Heart right ventricle (tissue), 16 donors: ENCODE data around the gene PXDC1. TPM values are rescaled to one million over a fixed set of nuclear protein-coding genes. Genes with fewer than 3 reads are reported as not detected.
A peak's percentile ranks its signal among the peaks of the same experiment; 100 is the strongest.

Source experiments
- ATAC-seq, 8 donors: fragments of 200-7000 bp; cut with Tn5 transposase; one replicate each; pipeline ENCODE4 v1.9.1; 2020; ENCODE audit warnings: mild to moderate bottlenecking in 8 of 8, moderate library complexity in 8 of 8, moderate number of reproducible peaks in 1 of 8
- DNase-seq, 2 donors: peaks; one replicate each; pipeline ENCODE4 v3.0.0-alpha.2; 2020
- H3K27ac ChIP-seq, 10 donors: fragments of 200-600 bp; sonication (generic) in 2 of 10; one replicate each; pipeline versions ENCODE4 v1.5.0 to v1.8.0; 2020 to 2022; ENCODE audit warnings: mild to moderate bottlenecking in 3 of 10
- H3K27me3 ChIP-seq, 7 donors: fragments of 200-600 bp; one replicate each; pipeline ENCODE4 v1.8.0; 2021 to 2022; ENCODE audit warnings: mild to moderate bottlenecking in 2 of 7
- H3K36me3 ChIP-seq, 9 donors: fragments of 200-600 bp; sonication (generic) in 1 of 9; one replicate each; pipeline versions ENCODE4 v1.5.0 to v1.8.0; 2020 to 2022; ENCODE audit warnings: mild to moderate bottlenecking in 2 of 9
- H3K4me1 ChIP-seq, 9 donors: fragments of 200-600 bp; sonication (generic) in 1 of 9; one replicate each; pipeline versions ENCODE4 v1.5.0 to v1.8.0; 2020 to 2022; ENCODE audit warnings: mild to moderate bottlenecking in 4 of 9
- H3K4me3 ChIP-seq, 10 donors: fragments of 200-600 bp; sonication (generic) in 2 of 10; one replicate each; pipeline versions ENCODE4 v1.5.0 to v1.8.0; 2020 to 2022; ENCODE audit warnings: mild to moderate bottlenecking in 7 of 10, moderate library complexity in 2 of 10
- H3K9me3 ChIP-seq, 11 donors: fragments of 200-600 bp in 10 of 11; sonication (generic) in 2 of 11; one replicate each; pipeline versions ENCODE4 v1.5.0 to v1.8.0; 2013 to 2022; ENCODE audit warnings: mild to moderate bottlenecking in 2 of 11, control low read depth in 1 of 11, moderate library complexity in 1 of 11
- WGBS, 2 donors: extraction: QIAGEN DNeasy Blood & Tissue Kit; methylation state at CpG; one replicate each; pipeline ENCODE4 v1.1.7; 2013; ENCODE audit warnings: inconsistent platforms in 1 of 2; 5-methylcytosine and 5-hydroxymethylcytosine counted together
- intact Hi-C, 10 donors: fragments of 100-400 bp; cut with DNase I; formaldehyde crosslinking; loops; one replicate each; pipeline versions ENCODE4 v1.11.1 to v1.14.2; 2022
- polyA plus RNA-seq, 2 donors: library from polyadenylated mRNA; stranded (reverse); fragments of 200-250 nt; gene quantifications; one replicate each; pipeline ENCODE4 v1.2.3, GENCODE V29; 2013
- total RNA-seq, 10 donors: library from RNA; stranded (reverse); fragmentation: NEBNext Ultra II Directional in 3 of 10; extraction: Animal tissue kit (Norgen Biotek cat#: 25700) in 3 of 10; gene quantifications; one replicate each; pipeline versions ENCODE4 v1.2.1 to v1.2.4, GENCODE V29; 2021 to 2023
- TF ChIP-seq, protein P1 (sequence below), 9 donors: fragments of 200-600 bp; sonication (generic) in 2 of 9; IDR thresholded peaks; one replicate each; pipeline versions ENCODE4 v1.5.0 to v1.8.0; 2021 to 2022; ENCODE audit warnings: antibody characterized with exemption in 9 of 9, mild to moderate bottlenecking in 5 of 9, moderate library complexity in 1 of 9
- donor health status: Arrhythmogenic right ventricular cardiomyopathy.
- donor health status: ischemic (EF 13 %, LVEDD 7.1; RV severe dilation, severe dysfunction).
- donor health status: healthy with polysubstance abuse.
- donor health status: DM: no; HTN: yes; CAD: no.
- donor health status: DM: no; HTN: no; CAD: no.
- donor health status: ischemic (EF 25% LVEDD 6.9; RV normal size, moderate dysfunction).
- donor health status: ischemic (EF 25% LVEDD 5.7; RV mildly dilated, moderate dysfunction).
- donor health status: healthy.
- donor health status: DM: yes; HTN: yes; CAD: no.
- donor health status: Ischemic cardiomyopathy.
- donor health status: ischemic (EF 35%, LVEDD 5.7; RV mildly dilated, moderate dysfunction).
- donor health status: nonischemic (EF 11% LVEDD 7.7; RV severe dilation, severe dysfunction).
- donor health status: DM: yes; HTN: yes; CAD: no.
- donor health status: PGD.
- donor health status: ischemic (EF 29% LVEDD 5.4; RV normal size, mild dysfunction).
- donor health status: nonischemic (EF 23%, LVEDD 6.1; RV moderate dilation, normal function).

PXDC1 gene
- total and polyA plus RNA-seq, 12 donors: 11.3 to 69.9 (median 21.7) TPM

DNA sequence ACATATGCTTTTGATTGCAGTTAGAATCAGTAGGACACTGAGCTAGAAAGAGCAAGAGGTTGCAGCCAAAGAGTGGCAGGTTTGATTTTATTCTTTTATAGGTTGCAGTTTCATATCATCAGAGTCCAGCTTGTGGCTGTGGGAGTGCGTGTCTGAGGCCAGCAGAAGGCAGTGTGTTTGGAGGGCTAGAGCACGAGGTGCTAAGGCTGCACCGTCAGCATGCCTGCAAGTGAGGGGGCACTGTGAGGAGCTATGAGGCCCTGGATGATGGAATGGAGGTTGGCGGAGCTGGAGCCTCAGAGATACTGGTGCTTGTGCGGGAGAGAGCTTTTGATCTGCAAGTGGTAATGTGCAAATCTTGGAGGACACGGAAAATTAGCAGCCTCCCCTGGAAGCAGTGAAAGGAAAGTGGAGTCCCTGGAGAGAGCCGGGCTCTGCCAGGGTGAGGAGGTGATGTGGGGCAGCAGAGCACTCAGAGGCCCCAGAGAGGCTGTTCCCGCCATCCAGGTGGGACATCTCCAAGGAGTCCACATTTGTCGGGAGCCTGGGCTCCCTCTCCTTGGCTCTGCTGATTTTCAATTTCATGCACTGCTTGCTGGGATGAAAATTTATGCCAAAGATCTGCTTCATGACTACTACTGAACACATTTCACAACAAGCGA lies 43.6 kb downstream of the PXDC1 start:
- Histone ChIP-seq H3K27me3 (no peaks in the 10 kb centered on the region), H3K36me3 (no peaks in the 10 kb centered on the region), H3K27ac (no peak overlapping the region), H3K4me1 (peaks cover 0 to 5% (median 0%) of the 10 kb centered on the region in 9 donors), H3K4me3 (no peak overlapping the region), H3K9me3 (peaks cover 0 to 9% (median 0%) of the 10 kb centered on the region in 11 donors)
- no peak for ATAC-seq
- 79 to 86% methylated on average over 10 of the region's 10 CpGs for WGBS, 2 donors
- TF ChIP-seq, protein P1, sequence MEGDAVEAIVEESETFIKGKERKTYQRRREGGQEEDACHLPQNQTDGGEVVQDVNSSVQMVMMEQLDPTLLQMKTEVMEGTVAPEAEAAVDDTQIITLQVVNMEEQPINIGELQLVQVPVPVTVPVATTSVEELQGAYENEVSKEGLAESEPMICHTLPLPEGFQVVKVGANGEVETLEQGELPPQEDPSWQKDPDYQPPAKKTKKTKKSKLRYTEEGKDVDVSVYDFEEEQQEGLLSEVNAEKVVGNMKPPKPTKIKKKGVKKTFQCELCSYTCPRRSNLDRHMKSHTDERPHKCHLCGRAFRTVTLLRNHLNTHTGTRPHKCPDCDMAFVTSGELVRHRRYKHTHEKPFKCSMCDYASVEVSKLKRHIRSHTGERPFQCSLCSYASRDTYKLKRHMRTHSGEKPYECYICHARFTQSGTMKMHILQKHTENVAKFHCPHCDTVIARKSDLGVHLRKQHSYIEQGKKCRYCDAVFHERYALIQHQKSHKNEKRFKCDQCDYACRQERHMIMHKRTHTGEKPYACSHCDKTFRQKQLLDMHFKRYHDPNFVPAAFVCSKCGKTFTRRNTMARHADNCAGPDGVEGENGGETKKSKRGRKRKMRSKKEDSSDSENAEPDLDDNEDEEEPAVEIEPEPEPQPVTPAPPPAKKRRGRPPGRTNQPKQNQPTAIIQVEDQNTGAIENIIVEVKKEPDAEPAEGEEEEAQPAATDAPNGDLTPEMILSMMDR (IDR thresholded peaks at IDR 0.05): no peak
- no peak for DNase-seq
- intact Hi-C loops: loop anchor here in 1 of 10 donors (10.0 kb wide), 1 partner anchor 293 kb away; no protein-coding TSS in a partner anchor

DNA sequence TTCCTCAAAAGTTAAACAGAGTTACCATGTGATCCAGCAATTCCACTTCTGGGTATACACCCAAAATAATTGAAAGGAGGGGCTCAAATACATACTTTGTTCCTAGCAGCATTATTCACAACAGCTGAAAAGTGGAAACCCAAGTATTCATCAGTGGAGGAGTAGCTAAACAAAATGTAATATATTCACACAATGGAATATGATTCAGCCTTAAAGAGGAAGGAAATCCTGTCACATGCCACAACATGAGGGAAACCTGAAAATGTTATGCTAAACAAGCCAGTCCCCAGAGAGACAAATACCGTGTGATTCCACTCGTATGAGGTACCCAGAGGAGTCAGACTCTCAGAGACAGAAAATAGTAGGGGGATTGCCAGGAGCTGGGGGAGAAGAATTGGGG lies 44.5 kb downstream of the PXDC1 start:
- no peaks in the 10 kb centered on the region for H3K36me3 ChIP-seq
- peak overlapping the region in 1 of 10 donors; percentile 24 for H3K27ac ChIP-seq
- intact Hi-C loops: loop anchor here in 1 of 10 donors (10.0 kb wide), 1 partner anchor 292 kb away; no protein-coding TSS in a partner anchor

DNA sequence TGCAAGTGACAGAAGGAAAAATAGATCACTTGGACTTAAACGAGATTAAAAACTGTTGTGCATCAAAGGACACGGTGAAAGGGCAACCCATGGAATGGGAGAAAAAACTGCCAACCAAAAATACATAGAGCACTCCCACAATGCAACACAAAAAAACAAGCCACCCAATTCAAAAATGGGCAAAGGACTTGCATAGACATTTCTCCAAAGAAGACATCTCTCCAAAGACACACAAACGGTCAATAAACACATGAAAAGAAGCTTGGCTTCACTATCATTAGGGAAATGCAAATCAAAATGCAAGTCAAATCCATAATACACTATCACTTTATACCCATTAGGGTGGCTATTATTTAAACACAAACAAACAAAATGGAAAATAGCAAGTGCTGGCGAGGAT lies 45.0 kb downstream of the PXDC1 start:
- Histone ChIP-seq H3K9me3 (peaks cover 0 to 9% (median 0%) of the 10 kb centered on the region in 11 donors), H3K4me1 (peaks cover 0 to 5% (median 0%) of the 10 kb centered on the region in 9 donors), H3K27me3 (no peaks in the 10 kb centered on the region), H3K27ac (peak overlapping the region in 1 of 10 donors; percentile 24), H3K4me3 (no peak overlapping the region), H3K36me3 (no peaks in the 10 kb centered on the region)
- 90 to 91% methylated on average over 4 of the region's 4 CpGs for whole genome bisulfite sequencing, 2 donors
- TF ChIP-seq, protein P1 (IDR thresholded peaks at IDR 0.05): no peak
- ATAC-seq (no peak), DNase-seq (no peak)
- intact Hi-C loops: loop anchor here in 1 of 10 donors (10.0 kb wide), 1 partner anchor 292 kb away; no protein-coding TSS in a partner anchor

More for the DNA sequence above, 44.5 kb downstream of the PXDC1 start:
- no peak for DNase-seq
- Histone ChIP-seq H3K27me3 (no peaks in the 10 kb centered on the region), H3K4me1 (peaks cover 0 to 5% (median 0%) of the 10 kb centered on the region in 9 donors), H3K4me3 (no peak overlapping the region), H3K9me3 (peaks cover 0 to 9% (median 0%) of the 10 kb centered on the region in 11 donors)
- peak in 4 of 8 donors; percentile 45 to 79 (median 70) for ATAC-seq
- TF ChIP-seq, protein P1 (IDR thresholded peaks at IDR 0.05): no peak
- 35 to 68% methylated on average over 2 of the region's 2 CpGs for WGBS, 2 donors

DNA sequence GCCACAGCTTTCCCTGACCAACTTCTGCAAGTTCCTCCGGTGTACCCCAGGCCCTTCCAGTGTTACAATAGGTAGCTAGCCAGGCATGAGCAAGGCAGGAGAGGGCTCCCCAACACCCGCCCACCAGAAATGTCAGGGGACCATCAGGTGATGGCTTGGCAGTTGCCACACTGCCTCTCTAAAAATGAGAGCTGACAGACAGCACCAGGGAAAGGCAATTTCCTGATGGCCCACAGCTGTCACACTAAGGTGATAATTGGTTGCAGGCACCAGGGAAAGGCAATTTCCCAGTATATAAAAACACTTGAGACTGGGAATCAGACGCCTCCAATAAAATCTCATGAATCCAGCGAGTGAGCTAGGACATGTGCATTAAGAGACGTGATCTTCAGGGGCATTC lies 49.9 kb downstream of the PXDC1 start:
- Histone ChIP-seq H3K4me3 (no peak overlapping the region), H3K36me3 (no peaks in the 10 kb centered on the region), H3K9me3 (peaks cover 0 to 14% (median 0%) of the 10 kb centered on the region in 11 donors), H3K4me1 (peaks cover 0 to 4% (median 0%) of the 10 kb centered on the region in 9 donors), H3K27me3 (no peaks in the 10 kb centered on the region), H3K27ac (no peak overlapping the region)
- no peak for DNase-seq
- no peak for ATAC-seq
- intact Hi-C loops: loop anchor here in 1 of 10 donors (10.0 kb wide), 1 partner anchor 287 kb away; no protein-coding TSS in a partner anchor
- WGBS, 2 donors: 83 to 87% methylated on average over 5 of the region's 5 CpGs
- TF ChIP-seq, protein P1 (IDR thresholded peaks at IDR 0.05): no peak
